Mesenchymal stem cell (in vitro differentiated cells and primary cell): ENCODE measurements around the gene SRGAP1.
A peak's percentile ranks its signal among the peaks of the same experiment; 100 is the strongest.

Source experiments
- DNase-seq: peaks from one replicate; pipeline ENCODE4 v3.0.0-alpha.2; 2013
- H2AFZ ChIP-seq: one replicate; pipeline ENCODE4 v1.6.1; 2013; ENCODE audit warnings: low read depth, mild to moderate bottlenecking, control low read depth, inconsistent platforms, low read length, moderate library complexity
- H2AK5ac ChIP-seq: 2 replicates; pipeline ENCODE4 v1.6.1; 2013; ENCODE audit warnings: low read length, moderate library complexity, mild to moderate bottlenecking, inconsistent platforms; ENCODE audit not compliant: severe bottlenecking
- H2BK120ac ChIP-seq: one replicate; pipeline ENCODE4 v1.6.1; 2013; ENCODE audit warnings: low read depth, mild to moderate bottlenecking, inconsistent platforms, low read length, moderate library complexity
- H2BK12ac ChIP-seq, 2 experiments: one replicate each; pipeline ENCODE4 v1.6.1; 2013; ENCODE audit warnings: inconsistent platforms in 2 of 2, low read length in 2 of 2, mild to moderate bottlenecking in 2 of 2, moderate library complexity in 2 of 2, control low read depth in 1 of 2
- H2BK15ac ChIP-seq: one replicate; pipeline ENCODE4 v1.6.1; 2013; ENCODE audit warnings: mild to moderate bottlenecking, low read depth, inconsistent platforms; ENCODE audit not compliant: poor library complexity, severe bottlenecking
- H2BK5ac ChIP-seq: 2 replicates; pipeline ENCODE4 v1.6.1; 2013; ENCODE audit warnings: low read depth, mild to moderate bottlenecking, low read length, control low read depth, inconsistent platforms; ENCODE audit not compliant: poor library complexity, severe bottlenecking
- H3K14ac ChIP-seq, 2 experiments: one replicate each; pipeline ENCODE4 v1.6.1; 2013; ENCODE audit warnings: inconsistent platforms in 2 of 2, low read length in 2 of 2, control low read depth in 1 of 2, mild to moderate bottlenecking in 1 of 2, moderate library complexity in 1 of 2
- H3K18ac ChIP-seq, 2 experiments: one replicate each; pipeline ENCODE4 v1.6.1; 2013; ENCODE audit warnings: inconsistent platforms in 2 of 2, low read length in 2 of 2, control low read depth in 1 of 2, low read depth in 1 of 2, mild to moderate bottlenecking in 1 of 2
- H3K23ac ChIP-seq, 2 experiments: one replicate each; pipeline ENCODE4 v1.6.1; 2013; ENCODE audit warnings: inconsistent platforms in 2 of 2, low read length in 2 of 2, mild to moderate bottlenecking in 2 of 2, moderate library complexity in 2 of 2, control low read depth in 1 of 2
- H3K27ac ChIP-seq: 2 replicates; pipeline ENCODE4 v1.5.1; 2013; ENCODE audit warnings: mild to moderate bottlenecking, moderate library complexity, low read length, control low read depth, inconsistent platforms; ENCODE audit not compliant: poor library complexity, severe bottlenecking
- H3K27me3 ChIP-seq, 2 experiments: 2 replicates each; pipeline versions ENCODE4 v1.6.1 to v1.7.0; 2013; ENCODE audit warnings: low read length in 2 of 2, mild to moderate bottlenecking in 2 of 2, moderate library complexity in 2 of 2, control low read depth in 1 of 2, inconsistent platforms in 1 of 2; ENCODE audit not compliant: control insufficient read depth in 1 of 2, insufficient read depth in 1 of 2
- H3K36me3 ChIP-seq, 2 experiments: 2 replicates each; pipeline versions ENCODE4 v1.6.1 to v1.7.0; 2013; ENCODE audit warnings: low read length in 2 of 2, control low read depth in 1 of 2, inconsistent platforms in 1 of 2, low read depth in 1 of 2, mild to moderate bottlenecking in 1 of 2; ENCODE audit not compliant: insufficient read depth in 2 of 2, control insufficient read depth in 1 of 2
- H3K4ac ChIP-seq, 2 experiments: one replicate each; pipeline ENCODE4 v1.6.1; 2013; ENCODE audit warnings: inconsistent platforms in 2 of 2, low read length in 2 of 2, mild to moderate bottlenecking in 2 of 2, moderate library complexity in 2 of 2, control low read depth in 1 of 2, low read depth in 1 of 2
- H3K4me1 ChIP-seq: 2 replicates; pipeline ENCODE4 v1.6.1; 2013; ENCODE audit warnings: low read depth, low read length, control low read depth; ENCODE audit not compliant: control insufficient read depth, insufficient read depth
- H3K4me2 ChIP-seq: 2 replicates; pipeline ENCODE4 v1.6.1; 2013; ENCODE audit warnings: low read length, mild to moderate bottlenecking, inconsistent platforms; ENCODE audit not compliant: poor library complexity, severe bottlenecking
- H3K4me3 ChIP-seq, 2 experiments: 2 replicates each; pipeline versions ENCODE4 v1.5.1 to v1.7.0; 2013; ENCODE audit warnings: low read length in 2 of 2, mild to moderate bottlenecking in 2 of 2, control low read depth in 1 of 2, low read depth in 1 of 2; ENCODE audit not compliant: insufficient read depth in 1 of 2
- H3K79me1 ChIP-seq: replicated peaks from 2 replicates; pipeline ENCODE4 v1.6.1; 2013; ENCODE audit warnings: mild to moderate bottlenecking, control low read depth, low read length, inconsistent platforms; ENCODE audit not compliant: poor library complexity, severe bottlenecking
- H3K9ac ChIP-seq: 2 replicates; pipeline ENCODE4 v1.7.0; 2013; ENCODE audit warnings: mild to moderate bottlenecking, low read length, moderate library complexity
- H3K9me3 ChIP-seq: 2 replicates; pipeline ENCODE4 v1.7.0; 2013; ENCODE audit warnings: mild to moderate bottlenecking, low read length; ENCODE audit not compliant: control insufficient read depth
- H4K8ac ChIP-seq: one replicate; pipeline ENCODE4 v1.6.1; 2013; ENCODE audit warnings: inconsistent platforms, mild to moderate bottlenecking, low read length, moderate library complexity
- H4K91ac ChIP-seq: one replicate; pipeline ENCODE4 v1.6.1; 2013; ENCODE audit warnings: mild to moderate bottlenecking, low read length, inconsistent platforms
- WGBS: methylation state at CpG from one replicate; pipeline ENCODE4 v1.1.7; 2013; ENCODE audit warnings: mixed read lengths; 5-methylcytosine and 5-hydroxymethylcytosine counted together

Gene SRGAP1

DNA sequence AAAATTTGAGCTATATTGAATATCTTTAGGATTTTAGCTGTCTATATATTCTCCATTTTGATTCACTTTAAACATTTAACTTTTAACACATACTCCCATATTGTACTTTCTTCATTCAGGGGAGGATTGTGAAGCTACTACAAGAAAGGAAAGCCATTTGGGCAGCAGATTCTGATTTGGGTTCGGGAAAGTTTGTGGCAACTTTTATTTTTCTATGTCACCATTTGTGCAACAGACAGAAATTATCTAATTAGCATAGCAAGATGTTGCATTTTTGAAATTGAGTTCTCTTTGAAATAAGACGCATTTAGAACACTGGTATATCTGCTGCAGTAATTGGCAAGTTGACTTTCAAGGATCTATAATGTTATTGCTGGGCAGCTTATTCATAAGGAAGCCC lies 243.3 kb downstream of the SRGAP1 start:
- Histone ChIP-seq H3K9me3 (no peaks in the 10 kb centered on the region), H3K36me3 (peaks cover 4 to 57% of the 10 kb centered on the region in 2 experiments), H3K14ac (no peak overlapping the region), H3K18ac (no peak overlapping the region), H3K27me3 (no peaks in the 10 kb centered on the region), H4K8ac (no peak overlapping the region), H3K23ac (no peak overlapping the region), H3K4me3 (no peak overlapping the region), H3K4me1 (peaks cover 5% of the 10 kb centered on the region), H3K4ac (no peak overlapping the region), H2AK5ac (no peak overlapping the region), H3K9ac (peak overlapping the region; percentile 86), H3K27ac (peak overlapping the region; percentile 94), H2BK120ac (no peak overlapping the region), H3K4me2 (no peak overlapping the region), H2BK5ac (no peak overlapping the region), H4K91ac (no peak overlapping the region), H3K79me1 (peaks cover 10% of the 10 kb centered on the region), H2AFZ (no peak overlapping the region), H2BK15ac (no peak overlapping the region), H2BK12ac (no peak overlapping the region)
- DNase-seq = no peak
- WGBS = 100% methylated on average over 1 of the region's 2 CpGs

DNA sequence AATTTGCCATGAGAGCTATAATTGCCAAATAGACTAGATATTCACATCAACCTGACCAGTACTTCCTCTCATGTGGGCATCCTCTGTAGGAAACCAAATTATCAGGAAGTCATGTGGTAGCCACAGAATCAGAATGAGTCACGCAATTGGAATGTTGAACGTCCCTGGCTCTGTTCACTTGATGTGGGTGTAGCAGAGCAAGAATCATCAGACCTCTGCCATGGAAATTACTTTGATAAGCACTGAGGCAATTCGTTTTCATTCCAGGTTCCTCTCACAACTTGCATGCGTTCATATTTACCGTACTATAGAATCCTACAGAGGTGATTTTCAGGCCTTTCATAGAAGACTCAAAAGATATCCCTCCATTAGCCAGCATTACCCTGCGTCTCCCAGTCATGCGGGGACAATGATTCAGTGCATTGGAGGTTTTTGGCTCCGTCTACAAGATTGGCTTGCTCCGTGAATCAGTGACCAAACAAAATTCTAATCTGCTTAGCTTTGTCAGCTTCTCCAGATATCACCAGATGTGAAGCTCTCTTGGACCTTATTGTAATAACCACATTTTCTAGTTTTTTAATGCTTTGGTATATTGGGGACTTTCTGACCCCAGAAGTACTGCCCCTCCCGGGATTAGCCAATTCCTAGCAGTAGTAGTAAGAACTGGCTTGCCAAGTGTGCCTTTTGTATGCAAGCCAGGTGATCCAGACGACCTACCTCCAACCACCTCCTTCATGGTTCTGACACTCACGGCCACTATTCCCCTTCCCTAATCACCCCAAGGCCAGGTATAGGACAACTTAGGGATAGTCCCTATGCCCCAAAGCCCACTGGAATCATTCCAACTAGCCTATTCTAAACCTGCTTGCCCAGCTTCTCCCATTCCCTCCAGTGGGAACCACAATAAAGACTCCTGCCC lies 244.2 kb downstream of the SRGAP1 start:
- H3K4me1 ChIP-seq = peaks cover 5% of the 10 kb centered on the region
- H3K14ac ChIP-seq = no peak overlapping the region
- H3K79me1 ChIP-seq = peaks cover 10% of the 10 kb centered on the region
- peaks cover 3 to 55% of the 10 kb centered on the region in 2 experiments for H3K36me3 ChIP-seq
- peak overlapping the region; percentile 37 to 59 for H2BK12ac ChIP-seq
- peak overlapping the region; percentile 86 for H3K9ac ChIP-seq
- H2AK5ac ChIP-seq = peak overlapping the region; percentile 82
- H3K23ac ChIP-seq = no peak overlapping the region
- H2BK120ac ChIP-seq = peak overlapping the region; percentile 50
- peak overlapping the region; percentile 75 for H2BK5ac ChIP-seq
- peak overlapping the region; percentile 33 for H3K4me2 ChIP-seq
- no peak overlapping the region for H2AFZ ChIP-seq
- H3K4me3 ChIP-seq = no peak overlapping the region
- peak overlapping the region; percentile 73 for H4K91ac ChIP-seq
- 37% methylated on average over 12 of the region's 12 CpGs for WGBS
- H4K8ac ChIP-seq = peak overlapping the region; percentile 89
- peak; percentile 88 for DNase-seq
- peak overlapping the region; percentile 71 to 94 for H3K18ac ChIP-seq
- H3K27ac ChIP-seq = peak overlapping the region; percentile 94
- H3K27me3 ChIP-seq = no peaks in the 10 kb centered on the region
- no peaks in the 10 kb centered on the region for H3K9me3 ChIP-seq
- H3K4ac ChIP-seq = peak overlapping the region; percentile 64 to 85
- H2BK15ac ChIP-seq = peak overlapping the region; percentile 67

DNA sequence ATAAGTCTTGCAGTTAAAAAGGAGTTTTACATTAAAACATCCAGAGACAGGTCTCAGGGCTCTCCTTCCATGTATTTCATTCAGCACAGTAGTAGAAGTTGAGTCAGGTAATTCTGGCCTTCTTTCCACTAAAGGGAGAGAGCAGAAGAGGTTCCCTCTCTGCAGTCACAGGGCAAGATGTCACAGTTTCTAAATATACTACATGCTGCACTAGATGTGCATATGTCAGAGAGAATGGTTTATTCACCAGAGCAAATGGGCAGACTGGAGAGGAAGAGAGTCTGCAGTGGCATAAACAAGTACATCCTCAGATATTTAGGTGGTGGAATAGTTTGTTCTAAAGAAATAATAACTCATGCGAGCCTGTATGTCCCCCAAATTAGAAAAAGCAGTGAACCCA lies 245.5 kb downstream of the SRGAP1 start:
- Histone ChIP-seq H3K4me1 (peaks cover 5% of the 10 kb centered on the region), H3K4me2 (no peak overlapping the region), H2AK5ac (peak overlapping the region; percentile 84), H3K9ac (peak overlapping the region; percentile 86), H3K36me3 (peaks cover 3 to 65% of the 10 kb centered on the region in 2 experiments), H4K8ac (no peak overlapping the region), H2AFZ (no peak overlapping the region), H2BK12ac (peak overlapping the region in 1 of 2 experiments; percentile 24), H3K4me3 (no peak overlapping the region), H2BK5ac (no peak overlapping the region), H4K91ac (no peak overlapping the region), H3K27ac (no peak overlapping the region), H2BK120ac (no peak overlapping the region), H3K23ac (no peak overlapping the region), H3K79me1 (peaks cover 10% of the 10 kb centered on the region), H3K27me3 (no peaks in the 10 kb centered on the region), H3K18ac (no peak overlapping the region), H2BK15ac (no peak overlapping the region), H3K14ac (no peak overlapping the region), H3K9me3 (no peaks in the 10 kb centered on the region), H3K4ac (no peak overlapping the region)
- DNase-seq = peak; percentile 46
- no CpG with 5 or more reads among the region's 1 CpG for WGBS

DNA sequence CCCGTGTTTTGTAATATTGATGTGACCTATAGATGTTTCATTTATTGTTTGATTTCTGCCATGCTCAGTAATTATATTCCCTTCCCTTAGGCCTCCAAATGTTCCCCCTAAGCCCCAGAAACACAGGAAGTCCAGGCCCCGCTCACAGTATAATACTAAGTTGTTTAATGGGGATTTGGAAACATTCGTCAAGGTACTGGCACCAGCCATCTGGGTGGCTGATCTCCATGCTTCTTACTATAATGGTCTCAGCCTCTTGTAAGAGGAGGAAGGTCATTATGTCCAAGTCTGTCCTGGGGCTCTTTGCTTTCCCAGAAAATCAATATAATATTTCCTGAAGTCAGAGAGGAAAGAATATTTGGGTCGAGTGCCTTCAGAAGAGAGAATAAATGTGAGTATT lies 246.7 kb downstream of the SRGAP1 start:
- Histone ChIP-seq H2BK5ac (no peak overlapping the region), H2BK12ac (no peak overlapping the region), H3K27ac (no peak overlapping the region), H2BK15ac (no peak overlapping the region), H3K14ac (no peak overlapping the region), H3K36me3 (peaks cover 6 to 64% of the 10 kb centered on the region in 2 experiments), H3K4me1 (peaks cover 5% of the 10 kb centered on the region), H3K4me2 (no peak overlapping the region), H3K79me1 (peaks cover 10% of the 10 kb centered on the region), H3K9me3 (no peaks in the 10 kb centered on the region), H2BK120ac (no peak overlapping the region), H3K9ac (no peak overlapping the region), H3K4ac (peak overlapping the region in 1 of 2 experiments; percentile 37), H4K91ac (no peak overlapping the region), H3K18ac (peak overlapping the region in 1 of 2 experiments; percentile 33), H4K8ac (no peak overlapping the region), H2AK5ac (no peak overlapping the region), H3K4me3 (no peak overlapping the region), H3K23ac (no peak overlapping the region), H2AFZ (no peak overlapping the region), H3K27me3 (no peaks in the 10 kb centered on the region)
- DNase-seq = no peak
- WGBS = 89% methylated on average over 1 of the region's 4 CpGs
